Amygdala (tissue), 56 donors: ENCODE results near the gene NR5A2.

ENCODE experiments used
- DNase-seq, 56 donors: peaks; one replicate each; lab custom pipeline; 2025; lab: John Stamatoyannopoulos, UW

NR5A2 gene

DNA sequence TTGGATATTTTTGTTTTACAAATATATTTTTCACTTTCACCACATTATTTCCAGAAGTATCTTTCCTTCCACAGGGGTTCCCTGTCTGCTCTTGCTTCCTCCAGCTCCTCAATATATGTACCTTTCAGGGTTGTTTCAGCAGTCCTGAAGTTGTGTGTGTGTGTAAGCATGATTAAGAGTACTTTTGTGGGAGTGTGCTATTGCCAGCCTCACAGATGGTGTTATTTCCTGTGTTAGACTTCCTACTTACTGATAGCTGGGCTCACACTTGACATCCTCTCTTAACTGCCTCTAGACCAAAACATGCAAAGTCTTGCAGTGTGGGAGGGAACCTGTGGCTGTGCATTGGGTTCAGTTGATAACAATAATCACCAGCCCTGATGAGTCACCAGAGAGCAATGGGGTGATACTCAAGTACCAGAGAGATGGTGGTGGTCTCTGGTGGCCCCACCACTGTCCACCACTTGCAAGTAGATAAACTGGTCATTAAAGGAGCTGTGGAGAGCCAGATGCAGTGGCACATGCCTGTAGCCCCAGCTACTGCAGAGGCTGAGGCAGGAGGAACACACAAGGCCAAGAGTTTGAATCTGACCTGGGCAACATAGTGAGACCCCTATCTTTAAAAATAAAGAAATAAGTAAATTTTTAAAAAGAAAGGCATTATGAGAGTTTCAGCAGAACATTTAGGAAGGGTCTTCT lies 126.7 kb downstream of the NR5A2 start:
- no peak for DNase-seq

- no peak for DNase-seq
These were observed 130.2 kb downstream of the NR5A2 start for GRCh38 chr1:200157715-200158114.

GRCh38 chr1:200161801-200162200 lies 134.3 kb downstream of the NR5A2 start:
- DNase-seq = no peak

DNA sequence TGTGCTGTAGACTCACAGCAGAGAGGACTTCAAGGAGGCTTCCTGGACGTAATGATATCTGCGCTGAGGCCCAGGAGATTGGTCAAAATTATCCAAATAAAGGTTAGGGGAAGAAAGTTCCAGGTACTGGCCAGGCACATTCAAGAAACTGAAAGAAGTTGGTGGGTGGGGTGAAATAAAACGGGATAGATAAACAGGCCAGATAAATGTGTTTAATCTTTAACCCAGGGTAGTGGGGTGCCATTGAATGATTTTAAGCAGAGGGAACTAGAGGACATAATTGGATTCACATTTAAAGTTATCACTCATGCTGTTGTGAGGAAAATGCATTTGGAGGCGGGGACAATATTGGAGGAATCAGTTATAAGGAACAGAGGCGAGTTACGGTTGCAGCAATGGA lies 134.7 kb downstream of the NR5A2 start:
- DNase-seq = no peak

- no peak for DNase-seq
These were observed 135.4 kb downstream of the NR5A2 start for GRCh38 chr1:200162877-200163276.

DNA sequence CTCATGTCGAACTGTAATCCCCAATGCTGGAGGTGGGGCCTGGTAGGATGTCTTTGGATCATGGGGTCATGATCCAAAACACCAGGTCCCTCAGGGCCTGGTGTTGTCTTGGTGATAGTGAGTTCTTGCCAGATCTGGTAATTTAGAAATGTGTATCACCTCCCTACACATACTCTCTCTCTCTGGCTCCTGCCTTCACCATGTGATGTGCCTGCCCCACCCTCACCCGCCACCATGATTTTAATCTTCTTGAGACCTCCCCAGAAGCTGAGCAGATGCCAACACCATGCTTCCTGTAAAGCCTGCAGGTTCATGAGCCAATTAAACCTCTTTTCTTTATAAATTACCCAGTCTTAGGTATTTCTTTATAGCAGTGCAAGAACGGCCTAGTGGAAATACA lies 136.4 kb downstream of the NR5A2 start:
- no peak for DNase-seq

- DNase-seq = no peak
These were observed 138.1 kb downstream of the NR5A2 start for GRCh38 chr1:200165493-200166220.

GRCh38 chr1:200166411-200166810 lies 138.9 kb downstream of the NR5A2 start:
- DNase-seq = no peak

- DNase-seq = no peak
These were observed 141.4 kb downstream of the NR5A2 start for GRCh38 chr1:200168926-200169325.

DNA sequence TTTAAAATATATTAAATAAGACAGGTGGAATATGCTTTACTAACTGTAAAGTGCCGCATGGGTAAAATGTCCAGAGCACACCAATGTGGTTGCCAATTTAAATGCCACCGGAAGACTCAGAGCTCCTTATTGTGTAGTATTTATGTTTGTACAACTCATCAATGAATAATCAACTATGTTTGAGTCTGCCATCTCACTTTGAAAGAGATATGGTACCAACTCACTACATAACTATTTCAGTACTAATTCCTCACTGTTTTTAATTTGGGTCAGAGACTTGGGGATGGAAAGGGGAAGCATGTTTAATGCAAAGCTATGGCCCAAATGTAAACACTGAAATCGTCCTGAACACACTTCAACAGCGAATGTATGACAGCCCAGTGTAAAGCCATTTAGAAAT lies 144.8 kb downstream of the NR5A2 start:
- DNase-seq = no peak

- no peak for DNase-seq
These were observed 145.6 kb downstream of the NR5A2 start for GRCh38 chr1:200173097-200173618.

DNA sequence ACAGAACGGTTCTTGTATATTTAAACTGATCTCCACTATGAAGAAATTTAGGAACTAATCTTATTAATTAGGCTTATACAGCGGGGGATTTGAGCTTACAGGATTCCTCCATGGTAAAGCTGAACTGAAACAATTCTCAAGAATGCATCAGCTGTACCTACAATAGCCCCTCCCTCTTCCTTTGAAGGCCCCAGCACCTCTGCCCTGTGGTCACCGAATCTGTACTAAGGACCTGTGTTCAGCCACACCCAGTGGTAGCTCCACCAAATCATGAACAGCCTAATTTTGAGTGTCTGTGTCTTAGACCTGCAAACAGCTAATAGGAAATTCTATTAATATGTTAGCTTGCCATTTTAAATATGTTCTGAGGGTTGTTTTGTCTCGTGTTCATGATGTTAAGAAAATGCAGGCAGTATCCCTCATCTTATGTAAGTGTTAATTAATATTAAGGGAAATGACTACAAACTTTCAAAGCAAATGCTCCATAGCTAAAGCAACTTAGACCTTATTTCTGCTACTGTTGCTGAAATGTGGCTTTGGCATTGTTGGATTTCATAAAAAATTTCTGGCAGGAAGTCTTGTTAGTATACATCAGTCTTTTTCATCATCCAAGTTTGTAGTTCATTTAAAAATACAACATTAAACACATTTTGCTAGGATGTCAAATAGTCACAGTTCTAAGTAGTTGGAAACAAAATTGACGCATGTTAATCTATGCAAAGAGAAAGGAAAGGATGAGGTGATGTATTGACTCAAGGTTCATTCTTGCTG lies 147.2 kb downstream of the NR5A2 start:
- no peak for DNase-seq

GRCh38 chr1:200176181-200176580 lies 148.7 kb downstream of the NR5A2 start:
- DNase-seq = no peak

- DNase-seq = no peak
These were observed 149.3 kb downstream of the NR5A2 start for GRCh38 chr1:200176798-200177197.

- no peak for DNase-seq
These were observed 150.8 kb downstream of the NR5A2 start for GRCh38 chr1:200178340-200178739.

- DNase-seq = no peak
These were observed 151.7 kb downstream of the NR5A2 start for GRCh38 chr1:200179126-200179780.

DNA sequence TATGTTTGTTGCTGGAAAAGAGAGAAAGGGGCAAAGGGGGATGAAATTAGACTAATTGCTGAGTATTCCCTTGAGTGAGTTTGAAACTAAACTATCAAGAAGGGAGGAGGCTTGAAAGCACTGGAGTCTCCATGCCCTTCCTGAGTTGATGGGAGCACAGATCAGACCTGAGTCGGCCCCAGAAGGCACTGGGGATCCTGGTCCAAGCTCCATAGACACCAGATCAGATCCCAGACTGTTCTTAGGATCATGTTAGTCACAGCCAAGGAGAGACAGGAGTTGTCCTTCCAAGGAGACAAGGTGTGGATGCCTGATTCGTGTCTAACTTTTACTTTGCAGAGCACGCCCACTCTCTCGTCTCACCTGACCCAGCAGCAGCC lies 152.3 kb downstream of the NR5A2 start:
- no peak for DNase-seq

DNA sequence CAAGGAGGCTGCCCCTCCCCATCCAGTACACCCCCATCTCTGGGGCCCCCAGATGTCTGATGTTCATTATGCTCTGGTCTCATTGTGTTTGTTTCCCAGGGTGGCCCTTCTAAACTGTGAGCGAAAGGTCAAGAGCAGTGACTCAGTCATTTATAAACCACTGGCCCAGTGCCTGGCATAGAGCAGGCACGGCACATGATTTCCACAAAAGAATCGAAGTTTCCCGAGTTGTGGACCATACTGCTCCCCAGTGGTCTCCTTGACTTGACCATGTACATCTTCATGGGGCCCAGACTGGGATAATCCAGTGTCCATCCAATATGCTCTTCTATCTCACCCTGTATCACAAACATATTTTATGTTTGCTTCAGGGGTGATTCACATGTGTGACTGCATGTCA lies 153.3 kb downstream of the NR5A2 start:
- DNase-seq = peak in 9 of 56 donors; percentile 3 to 16 (median 7)

DNA sequence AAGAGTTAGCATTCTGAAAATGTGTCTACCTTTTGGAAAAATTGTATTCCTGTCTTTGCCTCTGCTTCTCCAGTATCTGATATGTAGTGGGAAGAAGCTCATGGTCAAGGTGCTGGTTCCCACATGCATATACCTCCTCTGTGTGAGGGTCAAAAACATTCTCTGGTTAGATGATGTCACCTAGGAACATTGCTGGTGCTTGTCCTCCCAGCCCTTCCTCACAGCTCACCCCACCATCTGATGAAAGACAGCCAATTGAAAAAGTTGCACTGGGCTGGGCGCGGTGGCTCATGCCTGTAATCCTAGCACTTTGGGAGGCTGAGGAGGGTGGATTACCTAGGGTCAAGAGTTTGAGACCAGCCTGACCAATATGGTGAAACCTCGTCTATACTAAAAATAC lies 154.4 kb downstream of the NR5A2 start:
- DNase-seq = no peak

DNA sequence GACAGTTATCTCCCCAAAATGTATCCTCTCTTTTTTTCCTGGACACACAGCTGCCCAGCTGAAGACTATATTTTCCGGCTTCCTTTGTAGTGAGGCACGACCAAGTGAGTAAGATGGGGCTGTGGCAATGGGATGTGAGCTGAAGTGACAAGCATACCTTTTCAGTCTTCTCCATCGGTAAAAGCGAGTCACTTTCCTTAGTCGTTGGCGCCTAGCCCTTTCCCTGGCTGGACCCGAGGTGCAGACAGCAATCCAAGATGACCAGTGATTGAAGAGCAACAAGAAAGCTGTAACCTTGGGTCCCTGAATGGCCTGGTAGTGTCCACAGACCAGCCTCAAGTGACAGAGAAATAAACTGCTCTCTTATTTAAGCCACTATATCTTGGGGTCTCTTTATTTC lies 155.2 kb downstream of the NR5A2 start:
- DNase-seq = no peak

- DNase-seq = no peak
These were observed 156.1 kb downstream of the NR5A2 start for GRCh38 chr1:200183637-200184036.
